Thyroid gland (tissue), 4 donors: ENCODE results near the gene MVB12B.

Experiments used
- POLR2A ChIP-seq, 2 donors: fragments of 450-650 bp; IDR thresholded peaks; one replicate each; pipeline ENCODE4 v1.6.1; 2017; ENCODE audit warnings: antibody characterized with exemption in 2 of 2, mild to moderate bottlenecking in 2 of 2, moderate library complexity in 1 of 2
- TF ChIP-seq, protein P1 (sequence below), 6 experiments: fragments of 200-600 bp in 3 of 6; fragments of 450-650 bp in 3 of 6; sonication (generic) in 3 of 6; IDR thresholded peaks; one replicate each; pipeline ENCODE4 v1.5.1; 2016 to 2019; ENCODE audit warnings: antibody characterized with exemption in 6 of 6, mild to moderate bottlenecking in 2 of 6, inconsistent platforms in 1 of 6, moderate library complexity in 1 of 6

DNA sequence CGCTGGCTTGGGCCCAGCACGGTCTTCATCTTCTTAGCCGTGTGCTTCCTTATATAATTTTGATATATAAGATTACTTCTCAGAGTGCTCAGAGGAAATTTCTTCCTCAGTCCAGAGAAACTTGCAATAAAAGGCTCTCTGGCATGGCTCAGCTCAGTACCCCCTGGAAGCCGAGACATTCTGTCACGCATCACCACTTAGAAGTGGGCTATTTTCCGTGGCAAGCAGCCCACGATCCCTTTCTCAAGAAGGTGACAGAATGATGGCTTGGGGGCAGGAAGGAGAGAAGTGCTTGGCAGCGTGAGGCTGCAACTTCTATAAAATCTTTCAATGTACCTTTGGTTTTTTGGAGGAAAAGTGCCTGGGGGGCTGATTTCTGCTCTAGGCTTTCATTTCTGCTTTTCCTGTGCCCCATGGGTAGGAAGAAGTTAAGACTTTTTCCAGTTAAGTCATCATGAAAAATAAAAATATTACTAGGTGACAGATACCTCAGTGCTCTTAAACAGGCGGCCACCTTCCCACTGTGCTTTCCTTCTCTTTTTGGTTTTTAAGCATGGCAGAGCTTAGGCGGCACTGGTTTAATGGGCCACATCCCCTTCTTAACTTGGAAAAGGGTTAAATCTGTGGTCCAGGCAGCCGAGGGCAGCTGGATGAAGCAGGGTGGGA lies 104.6 kb downstream of the MVB12B start:
- TF ChIP-seq, protein P1, sequence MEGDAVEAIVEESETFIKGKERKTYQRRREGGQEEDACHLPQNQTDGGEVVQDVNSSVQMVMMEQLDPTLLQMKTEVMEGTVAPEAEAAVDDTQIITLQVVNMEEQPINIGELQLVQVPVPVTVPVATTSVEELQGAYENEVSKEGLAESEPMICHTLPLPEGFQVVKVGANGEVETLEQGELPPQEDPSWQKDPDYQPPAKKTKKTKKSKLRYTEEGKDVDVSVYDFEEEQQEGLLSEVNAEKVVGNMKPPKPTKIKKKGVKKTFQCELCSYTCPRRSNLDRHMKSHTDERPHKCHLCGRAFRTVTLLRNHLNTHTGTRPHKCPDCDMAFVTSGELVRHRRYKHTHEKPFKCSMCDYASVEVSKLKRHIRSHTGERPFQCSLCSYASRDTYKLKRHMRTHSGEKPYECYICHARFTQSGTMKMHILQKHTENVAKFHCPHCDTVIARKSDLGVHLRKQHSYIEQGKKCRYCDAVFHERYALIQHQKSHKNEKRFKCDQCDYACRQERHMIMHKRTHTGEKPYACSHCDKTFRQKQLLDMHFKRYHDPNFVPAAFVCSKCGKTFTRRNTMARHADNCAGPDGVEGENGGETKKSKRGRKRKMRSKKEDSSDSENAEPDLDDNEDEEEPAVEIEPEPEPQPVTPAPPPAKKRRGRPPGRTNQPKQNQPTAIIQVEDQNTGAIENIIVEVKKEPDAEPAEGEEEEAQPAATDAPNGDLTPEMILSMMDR (IDR thresholded peaks at IDR 0.05) = no peak
- TF ChIP-seq POLR2A (IDR thresholded peaks at IDR 0.05) = no peak
